NCI-H524 treated with DMSO at 0.1 percent for 48 hours (cell line): Measurements from ENCODE around the gene SMARCA5.
"Not testable (repeated sequence)": the region's sequence is repeated elsewhere in the genome, so short reads cannot be mapped to it uniquely, and the experiment has no call there.

Source experiments
- DNase-seq: peaks from one replicate; lab custom pipeline; 2025; lab: John Stamatoyannopoulos, UW

The SMARCA5 gene, protein sequence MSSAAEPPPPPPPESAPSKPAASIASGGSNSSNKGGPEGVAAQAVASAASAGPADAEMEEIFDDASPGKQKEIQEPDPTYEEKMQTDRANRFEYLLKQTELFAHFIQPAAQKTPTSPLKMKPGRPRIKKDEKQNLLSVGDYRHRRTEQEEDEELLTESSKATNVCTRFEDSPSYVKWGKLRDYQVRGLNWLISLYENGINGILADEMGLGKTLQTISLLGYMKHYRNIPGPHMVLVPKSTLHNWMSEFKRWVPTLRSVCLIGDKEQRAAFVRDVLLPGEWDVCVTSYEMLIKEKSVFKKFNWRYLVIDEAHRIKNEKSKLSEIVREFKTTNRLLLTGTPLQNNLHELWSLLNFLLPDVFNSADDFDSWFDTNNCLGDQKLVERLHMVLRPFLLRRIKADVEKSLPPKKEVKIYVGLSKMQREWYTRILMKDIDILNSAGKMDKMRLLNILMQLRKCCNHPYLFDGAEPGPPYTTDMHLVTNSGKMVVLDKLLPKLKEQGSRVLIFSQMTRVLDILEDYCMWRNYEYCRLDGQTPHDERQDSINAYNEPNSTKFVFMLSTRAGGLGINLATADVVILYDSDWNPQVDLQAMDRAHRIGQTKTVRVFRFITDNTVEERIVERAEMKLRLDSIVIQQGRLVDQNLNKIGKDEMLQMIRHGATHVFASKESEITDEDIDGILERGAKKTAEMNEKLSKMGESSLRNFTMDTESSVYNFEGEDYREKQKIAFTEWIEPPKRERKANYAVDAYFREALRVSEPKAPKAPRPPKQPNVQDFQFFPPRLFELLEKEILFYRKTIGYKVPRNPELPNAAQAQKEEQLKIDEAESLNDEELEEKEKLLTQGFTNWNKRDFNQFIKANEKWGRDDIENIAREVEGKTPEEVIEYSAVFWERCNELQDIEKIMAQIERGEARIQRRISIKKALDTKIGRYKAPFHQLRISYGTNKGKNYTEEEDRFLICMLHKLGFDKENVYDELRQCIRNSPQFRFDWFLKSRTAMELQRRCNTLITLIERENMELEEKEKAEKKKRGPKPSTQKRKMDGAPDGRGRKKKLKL

DNA sequence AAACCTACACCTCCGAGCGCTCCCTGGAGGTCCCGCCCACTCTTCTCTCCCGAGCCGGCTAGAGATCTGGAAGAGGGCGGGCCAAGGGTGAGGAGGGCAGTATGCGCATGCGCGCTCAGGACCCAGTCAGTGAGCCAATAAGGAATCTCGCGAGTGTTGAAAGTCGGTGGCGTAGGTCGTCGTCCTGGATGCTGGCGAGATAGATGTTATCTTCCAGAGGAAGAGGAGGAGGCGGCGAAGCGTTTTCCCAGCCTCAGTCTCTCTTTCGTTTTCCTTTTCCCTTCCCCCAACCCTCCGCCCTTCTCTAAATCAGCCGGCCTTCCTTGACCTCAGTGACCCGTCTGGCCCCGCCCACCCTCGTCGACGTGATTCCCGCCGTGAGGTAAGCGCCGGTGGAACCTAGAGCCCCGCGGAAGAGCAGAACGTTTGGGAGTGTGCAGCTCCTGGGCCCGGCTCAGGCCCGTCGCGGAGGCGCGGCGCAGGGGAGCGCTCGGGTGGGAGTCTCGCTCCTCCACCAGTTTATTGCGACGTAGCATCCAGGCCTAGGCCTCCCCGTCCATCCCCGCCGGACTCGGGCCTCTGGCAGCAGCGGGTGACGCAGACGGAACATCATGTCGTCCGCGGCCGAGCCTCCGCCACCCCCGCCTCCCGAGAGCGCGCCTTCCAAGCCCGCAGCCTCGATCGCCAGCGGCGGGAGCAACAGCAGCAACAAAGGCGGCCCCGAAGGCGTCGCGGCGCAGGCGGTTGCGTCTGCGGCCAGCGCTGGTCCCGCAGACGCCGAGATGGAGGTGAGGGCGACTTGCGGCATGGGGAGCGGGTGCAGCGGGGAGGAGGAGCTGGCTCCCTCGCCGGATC is at the start of gene SMARCA5:
SMARCA5 (plus strand) TSS at position 389 of the 855 bp plus-strand sequence; CDS start at position 612, 223 bp downstream.
- peak; percentile 76 for DNase-seq

DNA sequence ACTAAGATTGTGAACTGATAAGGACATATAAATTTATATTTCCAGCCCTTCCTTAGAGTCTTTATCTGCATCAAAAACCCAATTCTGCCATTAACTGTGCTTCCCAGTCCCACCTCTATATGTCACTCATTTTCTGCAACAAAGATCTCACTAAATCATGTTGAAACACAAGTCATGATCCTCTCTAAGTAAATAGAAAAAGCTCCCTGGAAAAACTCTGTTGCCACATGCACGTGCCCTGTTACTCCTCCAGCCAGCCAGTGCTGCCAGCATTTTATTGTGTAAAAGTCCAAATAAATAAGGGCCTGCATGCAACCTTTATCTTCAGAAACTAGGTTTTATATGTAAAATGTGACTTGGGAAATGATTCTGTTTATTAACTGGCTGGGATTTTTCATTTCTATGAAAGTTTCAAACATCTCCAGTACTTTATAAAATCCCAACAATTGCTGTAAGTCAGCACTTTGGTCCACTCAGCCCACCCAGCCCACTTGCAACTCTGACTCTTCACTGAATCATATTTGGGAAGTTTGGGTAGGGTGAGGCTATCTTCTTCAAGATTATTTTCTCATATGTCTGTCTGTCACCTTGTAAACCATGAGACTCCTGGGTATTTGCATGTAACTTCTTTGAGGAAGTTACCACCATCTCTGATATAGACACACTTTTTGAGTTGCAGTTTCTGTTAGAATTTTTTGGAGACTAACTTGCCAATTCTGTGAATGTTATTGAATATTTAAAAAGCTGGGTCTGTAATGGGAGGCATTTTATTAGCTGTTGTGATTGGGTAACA is 40.0 kb upstream of the SMARCA5 start:
- no peak for DNase-seq

DNA sequence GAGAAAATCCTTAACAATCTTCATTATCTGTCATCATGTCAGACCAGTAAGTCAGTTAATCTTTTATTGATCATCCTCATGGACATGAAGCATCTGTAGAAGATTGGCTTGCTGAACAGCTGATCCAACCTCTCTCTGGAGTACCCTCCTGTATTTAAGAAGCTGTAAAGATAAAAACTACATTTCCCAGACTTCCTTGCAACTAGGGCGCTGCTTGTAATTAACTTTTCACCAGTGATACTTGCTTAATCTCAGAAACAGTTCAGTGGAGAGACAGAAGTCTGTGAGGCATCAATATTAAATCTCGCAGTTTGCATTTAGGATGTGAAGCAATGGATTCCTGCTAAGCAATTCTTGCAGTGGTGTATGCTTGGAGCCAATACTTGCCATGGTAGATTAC is 36.0 kb upstream of the SMARCA5 start:
- DNase-seq = no peak

DNA sequence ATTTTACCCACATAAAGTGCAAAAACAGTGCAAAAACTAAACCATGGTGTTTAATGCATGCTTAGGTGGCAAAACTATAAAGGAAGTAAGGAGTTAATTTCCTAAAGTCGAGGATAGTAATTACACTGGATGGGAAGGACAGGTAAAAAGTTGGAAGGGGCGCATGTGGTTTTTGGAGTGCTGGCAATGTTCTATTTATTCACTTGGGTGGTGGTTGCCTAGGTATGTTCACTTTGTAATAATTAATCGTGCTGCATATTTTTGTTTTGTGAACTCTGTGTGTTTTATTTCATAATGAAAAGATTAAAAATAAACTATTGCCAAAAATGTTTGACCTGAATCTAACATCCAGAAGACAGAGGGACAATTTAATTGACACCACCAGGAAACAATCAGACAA is 32.1 kb upstream of the SMARCA5 start:
- DNase-seq = no peak

DNA sequence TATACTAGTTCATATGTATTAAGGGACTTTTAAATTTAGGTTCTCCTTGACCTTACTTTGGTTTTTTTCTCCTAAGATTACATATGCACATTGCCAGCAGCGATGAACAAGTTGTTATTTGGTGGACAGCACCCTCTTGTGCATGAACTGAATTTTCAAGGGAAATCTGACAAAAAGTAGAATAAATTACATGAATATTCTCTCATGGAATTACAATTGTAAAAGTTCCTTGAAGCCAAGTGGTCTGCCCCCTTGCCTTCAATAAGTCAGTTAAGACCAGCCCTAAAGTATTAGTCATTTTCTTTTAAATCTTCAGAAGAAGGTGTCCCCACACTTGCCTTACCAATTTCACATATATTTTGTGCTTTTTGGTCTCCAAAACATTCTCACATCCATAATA is 30.7 kb upstream of the SMARCA5 start:
- DNase-seq = no peak

DNA sequence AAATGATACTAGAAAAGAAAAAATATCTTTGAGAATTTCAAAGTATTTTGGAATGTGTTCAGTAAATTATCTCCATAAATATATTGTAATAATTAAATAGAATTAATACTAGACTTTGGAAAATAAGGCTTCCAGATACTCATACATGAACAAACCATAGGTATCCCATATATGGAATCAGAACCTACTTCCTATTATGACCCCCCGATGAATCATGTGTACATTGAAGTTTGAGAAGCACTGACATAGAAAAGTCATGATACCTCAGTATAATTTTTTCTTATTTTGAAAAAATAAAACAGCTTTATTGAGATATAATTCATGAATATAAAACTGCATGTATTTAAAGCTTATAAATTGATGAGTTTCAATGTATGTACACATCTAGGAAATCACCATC is 27.2 kb upstream of the SMARCA5 start:
- DNase-seq = no peak

DNA sequence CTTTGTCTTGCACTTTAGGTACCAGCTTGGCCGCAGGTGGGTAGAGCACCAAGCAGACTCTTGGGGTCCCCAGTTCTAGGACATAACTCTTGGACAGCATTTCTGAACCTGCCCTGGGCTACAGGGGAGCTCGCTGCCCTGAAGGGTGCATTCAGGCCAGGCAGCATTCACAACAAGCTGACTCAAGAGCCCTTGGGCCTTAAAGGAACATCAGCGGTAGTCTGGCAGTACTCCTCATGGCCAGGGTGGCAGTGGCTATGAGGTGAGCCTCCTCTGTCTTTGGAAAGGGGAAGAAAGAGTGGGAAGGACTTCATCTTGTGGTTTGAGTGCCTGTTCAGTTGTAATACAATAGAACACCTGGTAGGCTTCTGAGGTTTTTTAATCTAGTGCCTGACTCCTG is 24.8 kb upstream of the SMARCA5 start:
- DNase-seq = no peak

DNA sequence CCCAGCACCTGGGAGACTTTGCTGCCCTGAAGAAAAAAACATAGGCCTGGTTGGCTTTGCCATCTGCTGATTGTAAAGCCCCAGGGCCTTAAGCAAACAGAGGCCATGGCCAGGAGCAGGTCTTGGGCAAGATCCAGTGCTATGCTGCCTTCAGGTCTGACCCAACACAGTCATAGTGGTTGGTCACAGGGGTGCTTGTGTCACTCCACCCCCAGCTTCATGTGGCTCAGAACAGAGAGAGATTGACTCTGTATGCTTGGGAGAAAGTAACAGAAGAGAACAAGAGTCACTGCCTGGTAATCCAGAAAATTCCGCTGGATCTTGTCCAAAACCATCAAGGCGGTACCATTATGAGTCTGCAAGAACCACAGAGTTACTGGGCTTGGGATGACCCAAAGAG is 24.4 kb upstream of the SMARCA5 start:
- no peak for DNase-seq

DNA sequence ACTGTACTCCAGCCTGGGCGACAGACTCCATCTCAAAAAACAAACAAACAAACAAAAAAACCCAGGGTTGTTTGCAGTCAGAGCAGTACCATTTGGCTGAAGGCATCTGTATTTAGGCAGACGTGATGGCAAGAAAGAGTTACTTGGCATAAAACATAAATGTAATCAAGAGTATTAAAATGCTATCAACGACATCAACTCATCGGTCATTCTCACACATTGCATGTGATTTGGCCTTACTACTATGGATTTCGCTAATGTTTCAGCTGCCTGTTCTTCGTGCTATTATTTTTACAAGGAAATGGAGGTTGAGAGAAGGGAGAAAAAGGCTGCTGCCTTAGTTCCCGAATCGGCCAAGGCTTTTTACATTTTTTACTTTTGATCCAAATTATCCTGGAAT is 15.5 kb upstream of the SMARCA5 start:
- no peak for DNase-seq

DNA sequence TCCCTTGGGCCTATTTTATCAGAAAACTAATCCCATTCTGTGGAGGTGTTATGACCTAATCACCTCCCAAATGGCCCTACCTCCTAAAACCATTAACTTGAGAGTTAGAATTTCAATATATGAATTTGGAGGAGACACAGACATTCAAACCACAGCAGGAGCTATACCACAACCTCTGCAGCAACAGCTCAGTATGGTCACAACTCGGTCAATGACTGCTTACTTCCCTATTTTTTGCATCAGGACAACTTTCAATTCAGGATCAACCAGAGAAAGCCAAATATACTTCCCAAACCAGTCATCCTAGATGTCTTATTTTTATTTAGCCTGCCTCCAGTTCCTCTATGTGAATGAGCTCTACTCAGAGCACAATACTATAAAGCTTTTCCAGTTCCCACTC is 11.3 kb upstream of the SMARCA5 start:
- no peak for DNase-seq

DNA sequence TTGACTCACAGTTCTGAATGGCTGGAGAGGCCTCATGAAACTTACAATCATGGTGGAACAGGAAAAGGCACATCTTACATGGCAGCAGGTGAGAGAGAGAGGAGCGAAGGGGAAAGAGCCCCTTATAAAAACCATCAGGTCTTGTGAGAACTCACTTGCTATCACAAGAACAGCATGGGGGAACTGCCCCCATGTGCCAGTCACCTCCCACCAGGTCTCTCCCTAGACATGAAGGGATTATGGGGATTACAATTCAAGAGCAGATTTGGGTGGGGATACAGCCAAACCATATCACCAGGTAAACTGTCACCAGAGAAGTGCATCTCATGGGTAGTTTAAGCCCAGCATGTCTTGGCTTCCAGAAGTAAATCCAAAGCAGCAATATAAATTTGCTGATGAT is 7.5 kb upstream of the SMARCA5 start:
- DNase-seq = no peak

DNA sequence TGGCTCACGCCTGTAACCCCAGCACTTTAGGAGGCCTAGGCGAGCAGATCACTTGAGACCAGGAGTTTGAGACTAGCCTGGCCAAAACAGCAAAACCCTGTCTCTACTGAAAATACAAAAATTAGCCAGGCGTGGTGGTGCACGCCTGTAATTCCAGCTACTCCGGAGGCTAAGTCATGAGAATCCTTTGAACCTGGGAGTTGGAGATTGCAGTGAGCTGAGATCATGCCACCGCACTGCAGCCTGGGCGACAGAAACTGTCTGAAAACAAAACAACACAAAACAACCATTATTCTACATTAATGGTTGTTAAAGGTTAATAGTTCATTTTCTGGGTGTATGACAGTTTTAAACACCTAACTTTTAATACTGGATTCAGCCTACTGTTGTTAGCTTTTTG is 1.6 kb upstream of the SMARCA5 start:
- no peak for DNase-seq

DNA sequence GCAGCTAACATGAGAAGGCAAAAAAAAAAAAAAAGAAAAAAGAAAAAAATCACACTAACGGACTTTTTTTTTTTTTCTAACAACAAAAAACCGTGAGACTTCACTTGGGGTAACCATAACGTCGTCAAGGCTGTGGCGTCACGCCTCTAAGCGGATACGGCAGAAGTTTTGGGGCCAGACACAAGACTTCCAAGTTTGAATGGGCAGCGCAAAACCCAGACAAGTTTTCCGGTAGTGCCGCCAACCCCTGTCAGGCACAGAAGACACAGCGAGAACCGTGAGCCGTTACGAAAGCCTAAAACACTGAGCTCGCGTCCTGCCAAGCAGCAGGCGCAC is 556 bp upstream of the SMARCA5 start:
- DNase-seq = no peak

DNA sequence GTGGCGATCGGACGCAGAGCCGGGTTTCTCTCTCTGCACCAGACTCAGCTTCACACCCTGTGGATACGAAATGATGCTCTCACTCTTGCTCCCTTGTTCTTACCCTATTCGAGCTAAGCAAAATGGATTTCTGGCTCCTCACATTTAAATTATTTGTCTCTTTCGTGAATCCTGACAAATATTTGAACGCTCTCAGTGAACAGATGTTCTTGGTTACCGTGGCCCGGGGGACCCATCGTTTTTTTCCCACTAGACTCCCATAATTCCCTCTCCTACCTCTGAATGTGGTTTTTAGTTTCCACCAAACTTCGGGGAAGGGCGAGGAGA is 630 bp downstream of the SMARCA5 start:
- no peak for DNase-seq

DNA sequence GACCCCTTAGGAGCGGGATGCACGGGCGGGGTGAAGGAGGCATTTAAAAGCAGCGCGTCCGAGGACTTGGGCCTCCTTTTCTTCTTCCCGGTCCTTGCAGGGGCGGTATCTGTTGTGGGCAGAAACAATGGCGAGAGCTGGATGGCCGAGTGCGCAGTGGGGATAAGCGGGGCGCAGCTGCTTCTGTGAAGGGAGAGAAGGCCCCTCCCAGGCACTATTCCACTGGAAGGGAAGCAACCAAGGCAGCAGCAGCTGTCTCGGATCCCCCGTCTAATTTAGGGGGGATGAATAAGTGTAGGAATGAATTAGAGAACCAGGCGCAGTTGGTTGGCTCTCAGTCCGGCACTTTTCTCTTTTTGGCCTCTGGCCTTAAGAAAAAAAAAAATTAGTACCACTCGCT is 995 bp downstream of the SMARCA5 start:
- DNase-seq = no peak

DNA sequence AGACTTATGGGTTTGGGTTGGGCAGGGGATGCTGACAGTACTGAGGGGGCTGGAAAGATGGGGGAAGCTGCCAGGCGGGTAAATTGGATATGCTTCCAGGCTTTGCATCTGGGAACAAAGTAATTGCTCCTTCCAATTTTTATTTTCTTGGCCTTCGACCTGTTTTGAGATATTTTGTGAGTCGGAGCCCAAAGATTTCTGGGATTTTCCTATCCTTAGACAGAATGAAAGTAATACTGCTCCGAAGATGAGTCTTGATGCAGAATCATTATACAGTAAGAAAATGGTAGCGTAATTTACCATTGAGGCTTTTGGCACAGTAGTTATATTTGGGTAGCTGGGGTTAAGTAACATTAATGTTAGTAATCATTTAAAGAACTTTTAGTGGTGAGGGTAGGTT is 1.4 kb downstream of the SMARCA5 start:
- DNase-seq = no peak

DNA sequence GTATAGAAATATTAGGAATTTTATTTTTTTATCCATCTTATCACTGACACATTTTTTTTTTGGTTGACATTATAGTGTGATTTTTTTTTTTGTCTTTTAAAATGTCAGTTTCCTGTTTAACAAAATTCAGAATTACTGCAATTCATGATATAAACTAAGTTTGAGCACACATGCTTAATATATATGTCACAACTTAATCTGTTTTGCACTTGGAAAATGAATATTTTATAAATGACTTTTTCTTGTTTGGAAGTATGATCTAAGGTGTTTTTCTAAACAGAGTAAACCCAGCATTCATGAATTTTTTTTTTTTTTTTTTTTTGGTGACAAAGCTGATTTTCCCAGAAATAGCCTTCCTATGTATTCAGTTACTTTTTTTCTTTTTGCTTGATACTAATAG is 2.4 kb downstream of the SMARCA5 start:
- no peak for DNase-seq

DNA sequence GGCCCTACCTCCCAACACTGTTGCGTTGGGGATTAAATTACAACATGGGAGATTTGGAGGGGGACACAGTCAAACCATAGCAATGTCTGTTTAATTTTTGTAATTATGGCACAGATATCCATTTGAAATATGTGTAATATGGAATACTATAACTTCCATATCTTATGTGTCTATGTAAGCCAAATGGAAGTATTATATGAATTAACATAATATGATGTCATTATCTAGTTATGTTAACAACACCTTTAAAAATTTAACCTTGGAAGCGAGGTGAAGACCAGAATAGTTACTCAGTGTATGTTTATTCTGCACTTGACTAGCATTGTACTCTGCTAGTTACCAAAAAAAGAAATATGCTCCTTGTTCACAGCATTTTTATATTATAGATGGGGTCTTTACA is 4.3 kb downstream of the SMARCA5 start:
- DNase-seq = no peak

DNA sequence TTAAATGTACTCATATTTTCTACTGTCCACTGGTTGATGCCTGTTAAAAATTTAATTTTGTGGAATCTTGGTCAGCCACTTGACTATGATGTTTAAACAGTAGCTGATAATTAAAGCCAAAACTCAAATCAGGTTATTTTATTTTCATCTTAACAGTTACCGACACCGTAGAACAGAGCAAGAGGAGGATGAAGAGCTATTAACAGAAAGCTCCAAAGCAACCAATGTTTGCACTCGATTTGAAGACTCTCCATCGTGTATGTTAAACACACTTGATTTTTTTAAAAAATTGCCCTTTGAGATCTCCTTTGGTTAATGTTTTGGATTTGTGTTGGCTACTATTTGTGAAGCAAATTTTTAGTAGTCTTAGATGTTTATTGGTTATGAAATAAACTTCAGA is 10.7 kb downstream of the SMARCA5 start:
- DNase-seq = no peak

DNA sequence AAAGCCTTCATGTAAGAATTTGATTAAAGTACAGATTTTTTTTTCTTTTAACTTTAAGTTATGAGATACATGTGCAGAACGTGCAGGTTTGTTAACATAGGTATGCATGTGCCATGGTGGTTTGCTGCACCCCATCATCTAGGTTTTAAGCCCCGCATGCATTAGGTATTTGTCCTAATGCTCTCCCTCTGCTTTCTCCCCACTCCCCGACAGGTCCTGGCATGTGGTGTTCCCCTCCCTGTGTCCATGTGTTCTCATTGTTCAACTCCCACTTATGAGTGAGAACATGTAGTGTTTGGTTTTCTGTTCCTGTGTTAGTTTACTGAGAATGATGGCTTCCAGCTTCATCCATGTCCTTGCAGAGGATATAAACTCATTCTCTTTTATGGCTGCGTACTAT is 14.5 kb downstream of the SMARCA5 start:
- DNase-seq = not testable (repeated sequence)

DNA sequence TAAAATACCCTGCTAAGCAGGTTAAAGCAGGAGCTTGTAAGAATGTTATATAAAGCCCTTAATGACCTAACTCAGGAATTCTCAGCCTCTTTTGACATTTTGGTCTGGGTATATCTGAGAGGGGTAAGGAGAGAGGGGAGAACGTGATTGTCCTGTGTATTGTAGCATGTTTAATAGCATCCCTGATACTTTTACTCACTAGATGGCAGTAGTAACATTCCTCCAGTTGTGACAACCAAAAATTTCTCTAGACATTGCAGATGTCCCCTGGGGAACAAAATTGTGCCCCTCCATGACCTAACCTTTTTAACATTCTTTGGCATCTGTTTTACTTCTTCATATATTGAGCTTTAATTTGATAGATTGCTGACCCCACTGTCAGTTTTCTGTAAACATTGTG is 17.9 kb downstream of the SMARCA5 start:
- DNase-seq = no peak
